PC-9 (cell line): ENCODE data around the gene ACTRT3.

Experiments
- EZH2 ChIP-seq: fragments of 200-600 bp; sonication (generic); IDR thresholded peaks from 2 replicates; pipeline ENCODE4 v1.8.0; 2017; ENCODE audit warnings: antibody characterized with exemption, low read depth
- TF ChIP-seq, protein P1 (sequence below): fragments of 200-600 bp; sonication (generic); conservative IDR thresholded peaks from 2 replicates; pipeline ENCODE4 v1.6.1; 2017; ENCODE audit warnings: mixed run types, antibody characterized with exemption, mild to moderate bottlenecking, moderate library complexity

- TF ChIP-seq, protein P1, sequence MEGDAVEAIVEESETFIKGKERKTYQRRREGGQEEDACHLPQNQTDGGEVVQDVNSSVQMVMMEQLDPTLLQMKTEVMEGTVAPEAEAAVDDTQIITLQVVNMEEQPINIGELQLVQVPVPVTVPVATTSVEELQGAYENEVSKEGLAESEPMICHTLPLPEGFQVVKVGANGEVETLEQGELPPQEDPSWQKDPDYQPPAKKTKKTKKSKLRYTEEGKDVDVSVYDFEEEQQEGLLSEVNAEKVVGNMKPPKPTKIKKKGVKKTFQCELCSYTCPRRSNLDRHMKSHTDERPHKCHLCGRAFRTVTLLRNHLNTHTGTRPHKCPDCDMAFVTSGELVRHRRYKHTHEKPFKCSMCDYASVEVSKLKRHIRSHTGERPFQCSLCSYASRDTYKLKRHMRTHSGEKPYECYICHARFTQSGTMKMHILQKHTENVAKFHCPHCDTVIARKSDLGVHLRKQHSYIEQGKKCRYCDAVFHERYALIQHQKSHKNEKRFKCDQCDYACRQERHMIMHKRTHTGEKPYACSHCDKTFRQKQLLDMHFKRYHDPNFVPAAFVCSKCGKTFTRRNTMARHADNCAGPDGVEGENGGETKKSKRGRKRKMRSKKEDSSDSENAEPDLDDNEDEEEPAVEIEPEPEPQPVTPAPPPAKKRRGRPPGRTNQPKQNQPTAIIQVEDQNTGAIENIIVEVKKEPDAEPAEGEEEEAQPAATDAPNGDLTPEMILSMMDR, result no peak
- TF ChIP-seq EZH2, result no peak
Measured at GRCh38 chr3:169769287-169770181, at the start of gene ACTRT3.
